ENCODE measurements around the gene GAST. TPM values are rescaled to one million over a fixed set of nuclear protein-coding genes. Genes with fewer than 3 reads are reported as not detected.
A peak's percentile ranks its signal among the peaks of the same experiment; 100 is the strongest.

GAST gene
- total RNA-seq, 1 donor = not detected

DNA sequence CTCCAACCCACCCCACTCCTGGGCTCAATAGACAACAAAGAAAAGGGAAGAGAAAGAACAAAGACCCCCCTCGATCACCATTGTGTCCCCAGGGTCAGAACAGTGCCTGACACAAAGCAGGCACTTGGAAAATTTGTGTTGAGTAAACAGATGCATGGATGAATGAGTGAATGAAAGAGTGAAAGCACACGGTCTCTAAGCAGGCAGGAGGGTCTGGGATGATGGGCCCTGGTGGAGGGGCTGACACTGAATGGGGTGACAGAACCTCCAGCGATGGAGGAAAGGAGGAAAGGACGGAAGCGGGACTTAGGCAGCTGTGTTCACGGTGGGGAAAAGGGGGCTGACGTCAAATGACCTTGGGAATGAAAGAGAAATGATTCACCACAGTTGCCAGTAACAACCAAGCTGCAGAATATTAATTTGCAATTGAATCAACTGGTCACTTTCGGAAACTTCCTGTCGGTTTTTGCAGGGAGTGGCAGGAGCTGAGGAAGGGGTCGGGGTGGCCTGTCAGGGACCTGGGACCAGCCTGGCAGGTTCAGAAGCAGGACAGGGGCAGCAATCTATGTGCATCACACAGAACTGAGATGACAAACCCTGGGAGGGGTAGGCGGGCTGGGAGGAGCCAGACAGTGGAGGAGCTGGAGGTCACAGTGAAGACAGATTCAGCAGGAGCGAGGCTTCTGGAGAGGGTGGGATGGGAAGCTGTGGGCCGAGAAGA is 6.7 kb upstream of the GAST start:
- no peak for DNase-seq (ENCODE audit: low read depth in 2 of 3, low spot score in 2 of 3)

DNA sequence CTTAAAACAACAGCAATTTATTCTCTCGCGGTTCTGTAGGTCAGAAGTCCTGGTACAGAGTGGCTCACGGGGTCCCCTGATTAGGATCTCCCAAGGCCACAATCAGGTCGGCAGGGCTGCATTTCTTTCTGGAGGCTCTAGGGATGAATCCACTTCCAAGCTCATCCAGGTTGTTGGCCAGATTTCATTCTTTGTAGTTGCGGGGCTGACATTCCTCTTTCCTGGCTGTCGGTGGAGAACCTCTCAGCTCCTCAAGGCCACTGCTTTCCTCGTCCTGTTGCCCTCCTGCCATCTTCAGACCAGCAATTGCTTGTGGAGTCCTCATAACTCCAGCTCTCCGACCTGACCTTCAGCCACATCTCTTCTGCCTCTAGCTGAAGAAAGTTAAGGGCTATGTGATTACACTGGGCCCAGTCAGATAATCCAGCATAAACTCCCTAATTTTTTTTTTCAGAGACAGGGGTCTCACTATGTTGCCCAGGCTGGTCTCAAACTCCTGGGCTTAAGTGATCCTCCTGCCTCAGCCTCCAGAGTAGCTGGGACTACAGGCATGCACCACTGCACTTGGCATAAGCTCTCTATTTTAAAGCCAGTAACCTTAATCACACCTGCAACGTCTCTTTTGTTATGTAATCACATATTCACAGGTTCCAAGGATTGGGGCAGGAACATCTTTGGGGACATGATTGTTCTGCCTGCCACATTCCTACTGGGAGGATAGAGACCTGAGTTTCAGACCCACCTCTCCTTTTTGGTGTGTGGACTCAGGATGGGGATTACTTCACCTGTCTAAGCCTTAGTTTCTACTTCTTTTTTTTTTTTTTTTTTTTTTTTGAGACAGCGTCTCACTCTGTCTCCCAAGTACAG is 4.1 kb upstream of the GAST start:
- DNase-seq (ENCODE audit: low read depth in 2 of 3, low spot score in 2 of 3) = no peak

DNA sequence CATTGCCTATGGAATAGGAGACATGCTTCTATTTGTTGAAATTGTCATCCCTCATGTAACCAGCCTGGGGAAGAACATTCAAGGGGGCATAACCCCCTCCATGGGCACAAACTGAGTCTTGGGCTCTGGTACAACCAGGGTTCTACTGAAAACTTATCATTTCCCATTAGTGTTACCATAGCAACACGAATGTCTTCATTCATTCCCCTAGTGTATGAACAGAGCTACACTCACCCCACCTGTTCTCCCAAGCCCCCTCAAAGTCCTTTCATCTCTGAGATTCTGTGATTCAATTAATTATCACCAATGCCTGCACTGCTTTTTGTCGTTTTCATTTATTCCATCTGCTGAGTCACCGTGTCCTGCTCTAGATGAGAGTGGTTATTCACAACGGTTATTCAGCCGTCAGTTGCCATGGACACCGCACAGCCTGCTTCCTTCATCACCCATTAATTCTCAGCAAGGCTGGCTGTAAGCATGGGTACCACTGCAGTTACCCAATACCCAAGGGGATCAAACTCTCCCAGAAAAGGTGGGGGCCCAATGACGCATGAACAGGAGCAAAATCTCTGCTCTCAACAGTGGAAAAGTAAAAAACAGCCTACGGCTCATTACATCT is 1.6 kb upstream of the GAST start:
- DNase-seq (ENCODE audit: low read depth in 2 of 3, low spot score in 2 of 3) = peak in 2 of 3 donors; percentile 71 to 87

DNA sequence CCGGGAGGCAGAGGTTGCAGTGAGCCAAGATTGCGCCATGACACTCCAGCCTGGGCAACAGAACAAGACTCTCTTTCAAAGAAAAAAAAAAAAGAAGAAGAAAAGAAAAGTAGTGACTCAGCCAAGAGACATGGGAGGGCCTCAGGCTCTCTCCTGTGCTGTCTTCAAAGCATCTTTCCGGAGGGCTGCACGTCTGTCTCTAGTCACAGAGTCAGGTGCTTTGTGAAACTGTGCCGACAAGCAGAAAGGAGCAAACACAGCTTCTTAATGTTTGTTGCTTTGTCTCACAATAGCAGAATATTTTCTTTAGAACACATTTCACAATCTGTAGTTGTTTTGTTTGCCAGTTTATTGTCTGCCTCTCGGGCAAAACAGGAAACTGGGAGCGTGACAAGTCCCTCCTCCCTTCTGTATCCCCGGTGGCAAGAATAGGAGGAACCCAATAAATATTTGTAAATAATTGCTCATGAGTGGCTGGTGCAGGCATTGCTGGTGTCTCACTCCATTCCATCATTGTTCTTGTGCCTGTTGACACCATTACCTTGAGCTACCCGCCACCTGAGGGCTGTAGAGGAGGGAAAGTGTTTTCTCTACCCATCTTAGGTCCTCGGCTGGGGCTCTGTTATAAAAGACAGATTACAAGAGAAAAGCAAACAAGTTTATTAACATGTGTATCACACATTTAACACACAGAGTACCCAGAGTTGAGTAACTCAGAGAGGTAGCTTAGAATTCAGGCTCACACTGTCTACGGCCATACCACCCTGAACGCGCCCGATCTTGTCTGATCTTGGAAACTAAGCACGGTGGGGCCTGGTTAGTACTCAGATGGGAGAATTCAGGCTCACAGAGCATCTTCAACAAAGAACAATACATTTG is 5.5 kb downstream of the GAST start:
- no peak for DNase-seq (ENCODE audit: low read depth in 2 of 3, low spot score in 2 of 3)

DNA sequence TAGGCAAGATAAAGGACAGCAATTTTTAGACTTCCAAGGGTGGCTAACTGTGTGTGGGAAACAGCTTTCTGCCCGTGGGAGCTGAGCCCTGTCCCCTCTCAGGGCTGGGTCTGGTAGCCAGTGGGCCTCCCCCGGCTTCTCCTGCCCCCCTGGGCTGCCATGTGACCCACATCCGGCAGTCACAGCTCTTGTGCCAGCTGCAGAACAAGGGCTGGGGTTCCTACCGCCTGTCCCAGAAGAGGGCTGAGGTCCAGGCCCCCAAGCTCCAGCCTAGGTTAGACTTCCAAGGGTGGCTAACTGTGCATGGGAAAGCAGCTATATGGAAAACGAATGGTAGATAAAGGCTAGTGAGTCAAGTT is 6.1 kb downstream of the GAST start:
- DNase-seq (ENCODE audit: low read depth in 2 of 3, low spot score in 2 of 3) = no peak

DNA sequence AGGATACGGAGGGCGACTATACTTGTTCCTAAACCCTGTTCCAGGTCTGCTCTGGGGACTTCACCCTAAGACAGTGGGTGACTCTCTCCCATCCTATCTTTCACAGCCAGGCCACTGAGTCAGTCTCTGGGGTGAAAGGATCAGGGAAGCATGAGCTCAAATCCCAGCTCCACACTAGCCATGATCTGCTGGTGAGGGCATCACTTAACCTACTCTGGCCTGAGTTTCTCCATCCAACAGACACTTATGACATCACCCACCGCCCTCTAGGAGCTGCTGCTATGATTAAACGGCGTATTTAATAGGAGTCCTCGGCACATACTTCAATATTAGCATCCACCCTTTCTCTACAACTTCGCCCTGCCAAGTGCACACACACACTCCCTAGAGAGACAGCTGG is 10.1 kb downstream of the GAST start:
- DNase-seq (ENCODE audit: low read depth in 2 of 3, low spot score in 2 of 3) = no peak

DNA sequence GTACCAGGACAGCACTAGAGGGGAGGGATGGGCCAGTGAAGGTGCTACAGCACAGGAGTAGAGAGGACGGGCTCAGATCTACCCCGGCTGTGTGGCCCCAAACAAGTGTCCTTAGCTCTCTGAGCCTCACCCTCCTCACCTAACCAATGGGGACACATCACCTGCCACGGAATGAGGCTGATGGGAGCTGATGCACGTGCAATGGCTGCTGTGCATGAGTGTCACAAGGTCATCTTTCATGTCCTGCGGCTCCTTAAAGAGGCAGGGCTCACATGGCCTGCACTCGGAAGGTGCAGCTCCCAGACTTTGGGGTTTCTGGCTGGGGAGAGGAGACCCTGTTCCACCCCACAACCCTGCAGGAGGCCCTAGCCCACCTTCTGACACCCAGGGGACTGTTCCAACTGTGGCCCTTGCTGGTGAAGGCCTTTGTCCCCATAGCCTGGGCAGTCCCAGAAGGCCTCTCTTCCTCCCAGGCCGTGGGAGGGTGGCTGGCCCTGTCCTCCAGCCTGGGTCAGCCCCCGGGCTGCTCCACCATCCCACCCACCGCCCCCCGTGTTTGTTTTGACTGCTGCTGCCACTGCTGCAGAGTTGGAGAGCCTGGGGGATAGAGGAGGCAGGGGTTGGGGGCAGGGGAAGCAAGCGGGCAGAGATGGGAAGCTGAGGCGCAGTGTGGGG is 11.8 kb downstream of the GAST start:
- DNase-seq (ENCODE audit: low read depth in 2 of 3, low spot score in 2 of 3) = no peak

DNA sequence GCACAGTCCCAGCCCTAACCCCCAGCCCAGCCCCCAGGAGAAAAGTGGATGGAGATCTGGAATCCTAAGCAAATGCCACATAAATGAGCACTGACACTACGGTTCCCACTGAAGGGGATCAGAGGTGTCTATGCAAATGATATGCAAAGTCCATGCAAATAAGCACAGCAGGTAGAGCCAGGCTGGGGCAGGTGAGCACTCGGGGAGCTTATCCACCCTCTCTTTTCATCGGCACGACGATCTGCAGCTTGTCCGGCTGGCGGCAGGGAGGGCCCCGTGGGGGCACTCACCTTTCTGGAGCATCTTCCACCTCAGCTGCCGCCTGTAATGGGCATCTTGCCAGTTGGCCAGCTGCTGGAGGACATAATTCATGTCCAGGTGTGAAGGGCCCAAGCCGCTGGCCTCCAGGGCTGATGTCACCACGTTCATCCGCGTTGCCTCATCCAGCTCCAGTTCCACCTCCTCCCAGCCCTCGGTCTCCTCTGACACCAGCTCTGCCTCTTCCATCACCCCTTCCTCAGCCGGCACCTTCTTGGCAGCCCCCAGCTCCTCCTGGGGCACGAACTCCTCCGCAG is 12.4 kb downstream of the GAST start:
- no peak for DNase-seq (ENCODE audit: low read depth in 2 of 3, low spot score in 2 of 3)

DNA sequence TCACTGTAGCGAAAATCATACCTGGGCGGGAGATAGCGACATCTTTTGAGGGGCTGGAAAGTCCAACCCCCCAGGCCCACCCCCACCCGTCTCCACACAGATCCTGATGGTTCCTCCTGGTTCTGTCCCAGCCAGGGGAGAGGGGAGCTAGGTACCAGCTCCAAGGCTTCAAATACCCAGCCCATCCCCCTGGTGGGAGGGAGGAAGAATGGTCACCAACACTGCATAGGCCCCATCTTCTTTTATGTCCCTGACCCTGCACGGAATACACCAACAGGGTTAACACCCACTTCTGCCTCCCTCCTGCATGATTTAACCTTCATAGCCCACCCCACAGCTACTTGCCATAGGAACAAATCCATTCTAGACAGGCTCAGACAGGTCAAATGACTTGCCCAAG is 13.0 kb downstream of the GAST start:
- no peak for DNase-seq (ENCODE audit: low read depth in 2 of 3, low spot score in 2 of 3)

DNA sequence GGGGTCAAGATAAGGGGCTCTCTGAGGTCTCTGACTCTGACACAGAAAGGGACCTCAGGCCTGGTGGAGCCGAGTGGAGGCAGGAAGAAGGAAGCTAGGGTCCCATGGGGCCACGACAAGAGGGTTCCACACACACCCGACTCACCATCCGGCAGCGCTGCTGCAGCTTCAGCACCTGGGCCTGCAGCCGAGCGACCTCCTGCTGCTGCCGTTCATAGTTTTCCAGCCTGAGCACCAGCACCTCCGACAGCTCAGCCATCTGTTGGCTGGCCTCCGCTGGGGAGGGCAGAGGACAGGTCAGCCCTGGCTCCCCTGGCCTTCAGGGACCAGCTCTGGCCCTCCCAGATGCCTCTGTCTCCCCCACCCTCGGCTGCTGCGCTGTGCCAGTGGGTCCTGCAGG is 15.9 kb downstream of the GAST start:
- no peak for DNase-seq (ENCODE audit: low read depth in 2 of 3, low spot score in 2 of 3)

DNA sequence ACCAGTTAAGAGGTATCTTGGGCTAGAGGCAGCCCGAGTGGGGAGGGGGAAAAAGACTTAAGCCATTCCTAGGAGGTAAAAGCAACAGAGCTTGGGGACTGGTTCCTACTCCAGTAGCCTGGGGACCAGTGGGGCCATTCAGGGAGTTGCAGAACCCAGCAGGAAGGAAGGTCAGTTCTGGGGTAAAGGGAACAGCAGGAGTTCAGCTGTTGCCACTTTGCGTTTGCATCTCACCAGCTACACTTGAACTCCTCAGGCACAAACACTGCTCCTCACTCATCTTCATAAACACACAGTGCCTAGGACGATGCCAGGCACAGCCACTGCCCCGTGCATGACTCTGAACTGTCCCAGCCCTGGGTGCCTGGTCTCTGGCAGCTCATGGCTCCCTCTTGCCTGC is 18.3 kb downstream of the GAST start:
- DNase-seq (ENCODE audit: low read depth in 2 of 3, low spot score in 2 of 3) = no peak

DNA sequence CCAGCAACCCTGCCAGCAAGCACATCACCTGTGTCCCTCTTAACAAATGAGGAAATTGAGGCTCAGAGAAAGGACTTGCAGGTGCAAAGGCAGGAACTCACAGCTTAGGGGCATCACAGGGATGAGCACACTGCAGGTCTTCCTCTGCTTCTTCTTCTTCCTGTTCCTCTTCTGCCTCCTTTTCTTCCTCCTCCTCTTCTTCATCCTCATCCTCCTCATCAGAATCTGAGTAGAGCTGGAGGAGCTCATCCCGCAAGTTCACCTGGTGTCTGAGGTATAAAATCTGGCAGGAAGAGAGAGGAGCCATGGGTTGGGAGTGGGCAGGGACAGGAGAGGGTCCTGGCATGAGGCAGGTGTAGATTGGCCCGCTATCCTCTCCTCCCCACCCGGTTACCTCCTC is 19.7 kb downstream of the GAST start:
- DNase-seq (ENCODE audit: low read depth in 2 of 3, low spot score in 2 of 3) = no peak

DNA sequence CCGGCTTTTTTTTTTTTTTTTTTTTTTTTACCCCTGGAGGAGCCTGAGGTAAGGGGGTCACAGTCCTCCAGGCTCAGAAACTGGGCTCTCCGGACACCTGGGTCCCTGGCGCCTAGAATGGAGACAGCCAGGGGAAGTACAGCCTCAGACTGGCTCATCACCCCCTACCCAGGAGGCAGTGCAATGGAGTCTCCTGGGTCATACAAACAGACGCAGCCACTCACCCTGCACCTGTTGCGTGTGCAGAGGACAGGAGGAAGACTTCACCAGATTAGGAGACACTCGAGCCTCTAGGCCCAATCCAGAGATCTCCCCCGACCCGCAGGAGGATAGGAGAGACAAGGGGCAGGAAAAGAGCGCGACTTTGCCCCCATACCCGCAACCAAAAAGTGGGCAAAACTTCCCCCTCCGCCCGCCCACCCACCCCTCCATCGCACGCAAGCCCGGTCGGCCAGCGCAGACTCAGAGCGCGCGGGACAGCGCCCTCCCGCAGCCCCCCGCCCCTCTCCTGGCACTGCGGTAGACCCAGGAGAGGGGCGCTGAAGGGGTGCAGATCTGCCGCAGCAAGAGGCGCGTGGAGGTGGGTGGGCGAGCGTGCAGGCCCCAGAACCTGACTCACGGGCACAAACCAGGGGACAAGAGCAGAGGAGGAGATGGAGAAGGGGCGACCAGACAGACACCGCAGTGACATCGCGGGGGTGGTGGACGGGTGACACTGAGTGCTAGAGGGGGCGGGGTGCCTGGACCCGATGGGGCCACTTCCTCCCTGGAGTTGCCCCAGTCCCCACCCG is 21.4 kb downstream of the GAST start:
- peak in 1 of 3 donors; percentile 25 for DNase-seq (ENCODE audit: low read depth in 2 of 3, low spot score in 2 of 3)

DNA sequence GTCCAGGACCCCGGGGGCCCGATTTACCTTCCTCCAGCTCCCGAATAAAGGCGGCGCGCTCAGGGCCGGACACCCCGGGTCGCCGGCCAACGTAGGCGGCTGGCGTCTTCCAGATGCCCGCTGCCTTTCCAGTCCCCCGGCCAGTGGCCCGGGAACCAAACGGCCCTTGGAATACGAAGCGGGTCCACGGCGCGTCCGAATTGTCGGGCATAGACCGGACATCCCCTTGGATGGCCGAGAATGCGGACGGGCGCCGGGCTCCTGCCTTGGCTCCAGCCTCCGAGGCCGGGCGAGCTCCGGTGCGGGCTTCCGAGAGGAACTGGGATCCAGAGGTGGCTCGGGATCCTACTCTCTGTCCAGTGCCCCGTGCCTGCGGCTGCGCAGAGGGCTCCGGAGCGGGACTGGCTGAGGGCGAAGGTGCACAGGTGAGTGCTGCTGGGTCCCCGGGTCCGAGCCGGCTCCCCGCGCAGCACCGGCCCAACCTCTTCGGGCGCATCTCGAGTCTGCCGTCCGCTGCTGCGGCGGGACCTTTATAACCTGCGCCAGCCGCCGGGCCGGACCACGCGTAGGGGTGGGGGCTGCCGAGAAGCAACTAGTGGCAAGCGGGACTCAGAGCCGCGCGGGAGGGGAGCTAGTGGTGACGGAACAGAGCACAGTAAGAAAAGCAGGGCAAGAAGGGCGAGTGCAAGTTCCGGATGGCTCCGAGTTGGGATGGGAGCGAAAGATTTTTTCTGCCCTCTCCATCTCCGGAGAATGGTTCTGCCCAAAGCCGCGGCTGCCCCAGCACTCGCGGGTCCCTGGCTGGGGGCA is 22.2 kb downstream of the GAST start, which contains the start of gene HAP1:
HAP1 (minus strand) TSS at position 505 of the 810 bp plus-strand sequence; CDS start at position 496, 9 bp downstream.
- no peak for DNase-seq (ENCODE audit: low read depth in 2 of 3, low spot score in 2 of 3)

DNA sequence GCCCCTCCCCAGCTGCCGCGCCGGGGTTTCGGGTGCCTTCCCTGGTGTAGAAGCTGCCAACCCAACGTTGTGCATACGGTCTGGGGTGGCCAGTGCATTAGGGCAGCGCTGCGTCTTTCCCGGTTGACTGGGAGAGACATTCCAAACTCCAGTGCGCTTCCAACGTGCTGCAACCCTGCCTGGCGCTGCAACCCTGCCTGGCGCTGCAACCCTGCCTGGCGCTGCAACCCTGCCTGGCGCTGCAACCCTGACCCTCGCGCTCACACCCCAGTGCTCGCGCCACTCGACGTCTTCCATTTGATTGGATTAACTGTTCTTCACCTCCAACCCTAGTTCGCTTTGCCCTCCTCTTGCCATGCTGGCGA is 22.8 kb downstream of the GAST start:
- DNase-seq (ENCODE audit: low read depth in 2 of 3, low spot score in 2 of 3) = no peak

DNA sequence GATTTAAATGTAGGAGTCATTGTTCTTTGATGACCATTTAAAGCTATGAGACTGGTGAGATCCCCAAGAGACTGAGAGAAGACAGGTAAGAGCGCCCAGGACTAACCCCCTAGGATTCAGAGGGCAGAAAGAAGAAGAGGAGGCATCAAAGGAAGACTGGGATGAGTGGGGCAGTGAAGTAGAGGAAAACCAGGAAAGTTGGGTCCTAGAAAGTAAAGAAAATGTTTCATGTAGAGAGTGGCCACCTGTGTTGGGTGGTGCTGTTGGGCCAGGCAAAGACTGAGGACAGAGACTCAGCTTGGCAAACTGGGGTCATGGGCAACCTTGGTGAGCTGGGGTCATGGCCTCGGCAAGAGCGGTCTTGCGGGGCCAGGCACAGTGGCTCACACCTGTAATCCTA is 23.6 kb downstream of the GAST start:
- DNase-seq (ENCODE audit: low read depth in 2 of 3, low spot score in 2 of 3) = no peak

DNA sequence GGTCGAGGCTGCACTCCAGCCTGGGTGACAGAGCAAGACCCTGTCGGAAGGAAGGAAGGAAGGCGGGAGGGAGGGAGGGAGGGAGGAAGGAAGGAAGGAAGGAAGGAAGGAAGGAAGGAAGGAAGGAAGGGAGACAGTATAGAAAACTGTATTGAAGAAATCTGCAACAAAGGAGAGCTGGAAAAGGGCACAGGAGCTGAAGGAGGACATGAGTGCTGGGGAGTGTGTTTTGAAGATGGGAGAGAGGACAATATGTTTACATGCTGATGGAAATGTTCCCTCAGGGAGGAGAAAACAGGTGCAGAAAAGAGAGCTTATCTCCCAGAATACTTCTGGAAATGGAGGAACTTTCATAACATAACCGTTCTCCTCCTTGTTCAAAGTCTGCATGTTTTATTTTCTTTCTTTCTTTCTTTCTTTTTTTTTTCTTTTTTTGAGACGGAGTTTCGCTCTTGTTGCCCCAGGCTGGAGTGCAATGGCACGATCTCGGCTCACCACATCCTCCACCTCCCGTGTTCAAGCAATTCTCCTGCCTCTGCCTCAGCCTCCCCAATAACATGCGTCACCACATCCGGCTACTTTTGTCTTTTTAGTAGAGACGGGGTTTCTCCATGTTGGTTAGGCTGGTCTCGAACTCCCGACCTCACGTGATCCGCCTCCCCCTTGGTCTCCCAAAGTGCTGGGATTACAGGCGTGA is 25.0 kb downstream of the GAST start:
- no peak for DNase-seq (ENCODE audit: low read depth in 2 of 3, low spot score in 2 of 3)

DNA sequence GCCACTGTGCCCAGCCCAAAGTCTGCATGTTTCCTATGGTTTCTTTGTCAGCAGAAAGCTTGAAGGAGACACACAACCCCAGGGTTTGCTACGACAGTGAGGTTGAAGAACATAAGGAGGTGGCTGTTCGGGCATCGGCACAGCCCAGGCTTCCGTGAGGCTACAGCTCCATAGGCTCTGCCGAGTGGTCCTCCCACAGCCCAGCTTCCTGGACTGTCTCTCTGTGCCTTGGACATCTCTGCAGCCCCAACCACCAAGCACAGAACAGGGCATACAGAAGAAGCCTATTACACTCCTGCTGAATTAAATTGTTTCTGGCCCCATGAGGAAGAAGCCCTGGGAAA is 25.5 kb downstream of the GAST start:
- no peak for DNase-seq (ENCODE audit: low read depth in 2 of 3, low spot score in 2 of 3)

Measured in hematopoietic multipotent progenitor cell (in vitro differentiated cells).